LNCAP (cell line): Measurements from ENCODE around the gene LST1.

Source experiments
- TF ChIP-seq, protein P1 (sequence below): fragments of 450-650 bp; IDR thresholded peaks from 2 replicates; pipeline ENCODE4 v1.5.1; 2017; ENCODE audit warnings: mild to moderate bottlenecking

The LST1 gene

DNA sequence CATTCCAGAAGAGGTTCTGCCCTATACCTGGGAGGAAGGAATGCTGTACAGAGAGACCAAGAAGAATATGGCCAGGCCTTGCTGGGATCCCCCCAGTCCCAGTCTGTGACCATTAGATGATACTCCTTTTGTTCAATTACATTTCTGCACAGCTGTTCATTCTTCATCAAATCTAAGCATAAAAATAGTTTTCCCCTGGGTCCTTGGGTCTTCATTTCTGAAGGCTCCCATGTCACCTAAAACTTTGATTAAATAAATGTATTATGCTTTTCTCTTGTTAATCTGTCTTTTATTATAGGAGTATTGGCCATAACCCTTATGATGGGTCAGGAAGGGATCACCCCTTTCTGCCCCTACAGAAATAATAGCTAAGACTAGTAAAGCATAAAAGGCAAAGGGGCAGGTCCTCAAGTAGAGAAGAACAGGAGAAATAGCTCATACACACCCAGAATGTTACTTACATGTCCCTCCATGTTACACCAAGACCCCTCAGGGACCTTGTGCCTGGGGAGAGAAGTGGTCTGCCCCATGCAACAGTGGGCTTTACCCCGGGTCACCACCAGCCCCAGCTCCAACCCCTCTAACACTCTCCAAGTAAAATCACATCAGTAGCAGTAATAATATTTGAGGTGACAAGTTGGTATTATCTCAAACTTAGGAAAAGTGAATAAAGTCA is 16.1 kb upstream of the LST1 start:
- TF ChIP-seq, protein P1, sequence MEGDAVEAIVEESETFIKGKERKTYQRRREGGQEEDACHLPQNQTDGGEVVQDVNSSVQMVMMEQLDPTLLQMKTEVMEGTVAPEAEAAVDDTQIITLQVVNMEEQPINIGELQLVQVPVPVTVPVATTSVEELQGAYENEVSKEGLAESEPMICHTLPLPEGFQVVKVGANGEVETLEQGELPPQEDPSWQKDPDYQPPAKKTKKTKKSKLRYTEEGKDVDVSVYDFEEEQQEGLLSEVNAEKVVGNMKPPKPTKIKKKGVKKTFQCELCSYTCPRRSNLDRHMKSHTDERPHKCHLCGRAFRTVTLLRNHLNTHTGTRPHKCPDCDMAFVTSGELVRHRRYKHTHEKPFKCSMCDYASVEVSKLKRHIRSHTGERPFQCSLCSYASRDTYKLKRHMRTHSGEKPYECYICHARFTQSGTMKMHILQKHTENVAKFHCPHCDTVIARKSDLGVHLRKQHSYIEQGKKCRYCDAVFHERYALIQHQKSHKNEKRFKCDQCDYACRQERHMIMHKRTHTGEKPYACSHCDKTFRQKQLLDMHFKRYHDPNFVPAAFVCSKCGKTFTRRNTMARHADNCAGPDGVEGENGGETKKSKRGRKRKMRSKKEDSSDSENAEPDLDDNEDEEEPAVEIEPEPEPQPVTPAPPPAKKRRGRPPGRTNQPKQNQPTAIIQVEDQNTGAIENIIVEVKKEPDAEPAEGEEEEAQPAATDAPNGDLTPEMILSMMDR: no peak

DNA sequence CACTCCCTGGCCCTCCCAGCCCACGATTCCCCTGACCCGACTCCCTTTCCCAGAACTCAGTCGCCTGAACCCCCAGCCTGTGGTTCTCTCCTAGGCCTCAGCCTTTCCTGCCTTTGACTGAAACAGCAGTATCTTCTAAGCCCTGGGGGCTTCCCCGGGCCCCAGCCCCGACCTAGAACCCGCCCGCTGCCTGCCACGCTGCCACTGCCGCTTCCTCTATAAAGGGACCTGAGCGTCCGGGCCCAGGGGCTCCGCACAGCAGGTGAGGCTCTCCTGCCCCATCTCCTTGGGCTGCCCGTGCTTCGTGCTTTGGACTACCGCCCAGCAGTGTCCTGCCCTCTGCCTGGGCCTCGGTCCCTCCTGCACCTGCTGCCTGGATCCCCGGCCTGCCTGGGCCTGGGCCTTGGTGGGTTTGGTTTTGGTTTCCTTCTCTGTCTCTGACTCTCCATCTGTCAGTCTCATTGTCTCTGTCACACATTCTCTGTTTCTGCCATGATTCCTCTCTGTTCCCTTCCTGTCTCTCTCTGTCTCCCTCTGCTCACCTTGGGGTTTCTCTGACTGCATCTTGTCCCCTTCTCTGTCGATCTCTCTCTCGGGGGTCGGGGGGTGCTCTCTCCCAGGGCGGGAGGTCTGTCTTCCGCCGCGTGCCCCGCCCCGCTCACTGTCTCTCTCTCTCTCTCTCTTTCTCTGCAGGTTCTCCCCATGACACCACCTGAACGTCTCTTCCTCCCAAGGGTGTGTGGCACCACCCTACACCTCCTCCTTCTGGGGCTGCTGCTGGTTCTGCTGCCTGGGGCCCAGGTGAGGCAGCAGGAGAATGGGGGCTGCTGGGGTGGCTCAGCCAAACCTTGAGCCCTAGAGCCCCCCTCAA is 13.8 kb upstream of the LST1 start, which contains the start of gene LTA:
TSS of gene LTA (plus strand) at position 249 of the 871 bp plus-strand sequence. CDS start at position 703, 454 bp downstream.
- TF ChIP-seq, protein P1: no peak

DNA sequence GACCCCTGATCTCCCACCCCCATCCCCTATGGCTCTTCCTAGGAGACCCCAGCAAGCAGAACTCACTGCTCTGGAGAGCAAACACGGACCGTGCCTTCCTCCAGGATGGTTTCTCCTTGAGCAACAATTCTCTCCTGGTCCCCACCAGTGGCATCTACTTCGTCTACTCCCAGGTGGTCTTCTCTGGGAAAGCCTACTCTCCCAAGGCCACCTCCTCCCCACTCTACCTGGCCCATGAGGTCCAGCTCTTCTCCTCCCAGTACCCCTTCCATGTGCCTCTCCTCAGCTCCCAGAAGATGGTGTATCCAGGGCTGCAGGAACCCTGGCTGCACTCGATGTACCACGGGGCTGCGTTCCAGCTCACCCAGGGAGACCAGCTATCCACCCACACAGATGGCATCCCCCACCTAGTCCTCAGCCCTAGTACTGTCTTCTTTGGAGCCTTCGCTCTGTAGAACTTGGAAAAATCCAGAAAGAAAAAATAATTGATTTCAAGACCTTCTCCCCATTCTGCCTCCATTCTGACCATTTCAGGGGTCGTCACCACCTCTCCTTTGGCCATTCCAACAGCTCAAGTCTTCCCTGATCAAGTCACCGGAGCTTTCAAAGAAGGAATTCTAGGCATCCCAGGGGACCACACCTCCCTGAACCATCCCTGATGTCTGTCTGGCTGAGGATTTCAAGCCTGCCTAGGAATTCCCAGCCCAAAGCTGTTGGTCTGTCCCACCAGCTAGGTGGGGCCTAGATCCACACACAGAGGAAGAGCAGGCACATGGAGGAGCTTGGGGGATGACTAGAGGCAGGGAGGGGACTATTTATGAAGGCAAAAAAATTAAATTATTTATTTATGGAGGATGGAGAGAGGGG is 12.6 kb upstream of the LST1 start:
- TF ChIP-seq, protein P1: no peak

DNA sequence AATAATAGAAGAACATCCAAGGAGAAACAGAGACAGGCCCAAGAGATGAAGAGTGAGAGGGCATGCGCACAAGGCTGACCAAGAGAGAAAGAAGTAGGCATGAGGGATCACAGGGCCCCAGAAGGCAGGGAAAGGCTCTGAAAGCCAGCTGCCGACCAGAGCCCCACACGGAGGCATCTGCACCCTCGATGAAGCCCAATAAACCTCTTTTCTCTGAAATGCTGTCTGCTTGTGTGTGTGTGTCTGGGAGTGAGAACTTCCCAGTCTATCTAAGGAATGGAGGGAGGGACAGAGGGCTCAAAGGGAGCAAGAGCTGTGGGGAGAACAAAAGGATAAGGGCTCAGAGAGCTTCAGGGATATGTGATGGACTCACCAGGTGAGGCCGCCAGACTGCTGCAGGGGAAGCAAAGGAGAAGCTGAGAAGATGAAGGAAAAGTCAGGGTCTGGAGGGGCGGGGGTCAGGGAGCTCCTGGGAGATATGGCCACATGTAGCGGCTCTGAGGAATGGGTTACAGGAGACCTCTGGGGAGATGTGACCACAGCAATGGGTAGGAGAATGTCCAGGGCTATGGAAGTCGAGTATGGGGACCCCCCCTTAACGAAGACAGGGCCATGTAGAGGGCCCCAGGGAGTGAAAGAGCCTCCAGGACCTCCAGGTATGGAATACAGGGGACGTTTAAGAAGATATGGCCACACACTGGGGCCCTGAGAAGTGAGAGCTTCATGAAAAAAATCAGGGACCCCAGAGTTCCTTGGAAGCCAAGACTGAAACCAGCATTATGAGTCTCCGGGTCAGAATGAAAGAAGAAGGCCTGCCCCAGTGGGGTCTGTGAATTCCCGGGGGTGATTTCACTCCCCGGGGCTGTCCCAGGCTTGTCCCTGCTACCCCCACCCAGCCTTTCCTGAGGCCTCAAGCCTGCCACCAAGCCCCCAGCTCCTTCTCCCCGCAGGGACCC is 11.7 kb upstream of the LST1 start:
- TF ChIP-seq, protein P1: no peak

DNA sequence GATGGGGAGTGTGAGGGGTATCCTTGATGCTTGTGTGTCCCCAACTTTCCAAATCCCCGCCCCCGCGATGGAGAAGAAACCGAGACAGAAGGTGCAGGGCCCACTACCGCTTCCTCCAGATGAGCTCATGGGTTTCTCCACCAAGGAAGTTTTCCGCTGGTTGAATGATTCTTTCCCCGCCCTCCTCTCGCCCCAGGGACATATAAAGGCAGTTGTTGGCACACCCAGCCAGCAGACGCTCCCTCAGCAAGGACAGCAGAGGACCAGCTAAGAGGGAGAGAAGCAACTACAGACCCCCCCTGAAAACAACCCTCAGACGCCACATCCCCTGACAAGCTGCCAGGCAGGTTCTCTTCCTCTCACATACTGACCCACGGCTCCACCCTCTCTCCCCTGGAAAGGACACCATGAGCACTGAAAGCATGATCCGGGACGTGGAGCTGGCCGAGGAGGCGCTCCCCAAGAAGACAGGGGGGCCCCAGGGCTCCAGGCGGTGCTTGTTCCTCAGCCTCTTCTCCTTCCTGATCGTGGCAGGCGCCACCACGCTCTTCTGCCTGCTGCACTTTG is 10.7 kb upstream of the LST1 start, which contains the start of gene TNF:
TSS of gene TNF (plus strand) at position 231 of the 567 bp plus-strand sequence. CDS start at position 408, 177 bp downstream.
- TF ChIP-seq, protein P1: no peak

DNA sequence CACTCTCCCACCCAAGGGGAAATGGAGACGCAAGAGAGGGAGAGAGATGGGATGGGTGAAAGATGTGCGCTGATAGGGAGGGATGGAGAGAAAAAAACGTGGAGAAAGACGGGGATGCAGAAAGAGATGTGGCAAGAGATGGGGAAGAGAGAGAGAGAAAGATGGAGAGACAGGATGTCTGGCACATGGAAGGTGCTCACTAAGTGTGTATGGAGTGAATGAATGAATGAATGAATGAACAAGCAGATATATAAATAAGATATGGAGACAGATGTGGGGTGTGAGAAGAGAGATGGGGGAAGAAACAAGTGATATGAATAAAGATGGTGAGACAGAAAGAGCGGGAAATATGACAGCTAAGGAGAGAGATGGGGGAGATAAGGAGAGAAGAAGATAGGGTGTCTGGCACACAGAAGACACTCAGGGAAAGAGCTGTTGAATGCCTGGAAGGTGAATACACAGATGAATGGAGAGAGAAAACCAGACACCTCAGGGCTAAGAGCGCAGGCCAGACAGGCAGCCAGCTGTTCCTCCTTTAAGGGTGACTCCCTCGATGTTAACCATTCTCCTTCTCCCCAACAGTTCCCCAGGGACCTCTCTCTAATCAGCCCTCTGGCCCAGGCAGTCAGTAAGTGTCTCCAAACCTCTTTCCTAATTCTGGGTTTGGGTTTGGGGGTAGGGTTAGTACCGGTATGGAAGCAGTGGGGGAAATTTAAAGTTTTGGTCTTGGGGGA is 10.0 kb upstream of the LST1 start:
- TF ChIP-seq, protein P1: no peak
